Lower lobe of right lung (tissue), 2 donors: Measurements from ENCODE around the gene DMP1. TPM values are rescaled to one million over a fixed set of nuclear protein-coding genes. Genes with fewer than 3 reads are reported as not detected.

ENCODE experiments used
- ATAC-seq, 2 donors: fragments of 200-7000 bp; cut with Tn5 transposase; one replicate each; pipeline ENCODE4 v1.9.1; 2020 to 2022; ENCODE audit warnings: mild to moderate bottlenecking in 2 of 2, moderate library complexity in 2 of 2
- DNase-seq: peaks from one replicate; pipeline ENCODE4 v3.0.0-alpha.2; 2020
- H3K27ac ChIP-seq: fragments of 200-600 bp; one replicate; pipeline ENCODE4 v1.8.0; 2022
- H3K27me3 ChIP-seq: fragments of 200-600 bp; one replicate; pipeline ENCODE4 v1.8.0; 2022; ENCODE audit warnings: low read depth
- H3K36me3 ChIP-seq: fragments of 200-600 bp; one replicate; pipeline ENCODE4 v1.8.0; 2022; ENCODE audit warnings: mild to moderate bottlenecking
- H3K4me1 ChIP-seq: fragments of 200-600 bp; one replicate; pipeline ENCODE4 v1.8.0; 2022
- H3K4me3 ChIP-seq: fragments of 200-600 bp; one replicate; pipeline ENCODE4 v1.8.0; 2022; ENCODE audit warnings: mild to moderate bottlenecking
- H3K9me3 ChIP-seq: fragments of 200-600 bp; one replicate; pipeline ENCODE4 v1.8.0; 2022
- intact Hi-C: fragments of 100-400 bp; cut with DNase I; formaldehyde crosslinking; loops from one replicate; pipeline ENCODE4 v1.11.0; 2022
- long read RNA-seq: library from polyadenylated mRNA; unstranded; transcript quantifications from one replicate; pipeline ENCODE4 v2.0.0, GENCODE V29; 2021
- total RNA-seq: library from RNA; stranded (reverse); fragmentation: NEBNext Ultra II Directional; extraction: Animal tissue kit (Norgen Biotek cat#: 25700); gene quantifications from one replicate; pipeline ENCODE4 v1.2.1, GENCODE V29; 2021
- TF ChIP-seq, protein P1 (sequence below): fragments of 200-600 bp; IDR thresholded peaks from one replicate; pipeline ENCODE4 v1.8.0; 2022; ENCODE audit warnings: antibody characterized with exemption, mild to moderate bottlenecking
- donor health status: DM: no; HTN: yes; CAD: no; lungs with severe emphysema.

Gene DMP1, protein sequence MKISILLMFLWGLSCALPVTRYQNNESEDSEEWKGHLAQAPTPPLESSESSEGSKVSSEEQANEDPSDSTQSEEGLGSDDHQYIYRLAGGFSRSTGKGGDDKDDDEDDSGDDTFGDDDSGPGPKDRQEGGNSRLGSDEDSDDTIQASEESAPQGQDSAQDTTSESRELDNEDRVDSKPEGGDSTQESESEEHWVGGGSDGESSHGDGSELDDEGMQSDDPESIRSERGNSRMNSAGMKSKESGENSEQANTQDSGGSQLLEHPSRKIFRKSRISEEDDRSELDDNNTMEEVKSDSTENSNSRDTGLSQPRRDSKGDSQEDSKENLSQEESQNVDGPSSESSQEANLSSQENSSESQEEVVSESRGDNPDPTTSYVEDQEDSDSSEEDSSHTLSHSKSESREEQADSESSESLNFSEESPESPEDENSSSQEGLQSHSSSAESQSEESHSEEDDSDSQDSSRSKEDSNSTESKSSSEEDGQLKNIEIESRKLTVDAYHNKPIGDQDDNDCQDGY
- total RNA-seq, result not detected
- long read RNA-seq, result 0 reads

- TF ChIP-seq, protein P1, sequence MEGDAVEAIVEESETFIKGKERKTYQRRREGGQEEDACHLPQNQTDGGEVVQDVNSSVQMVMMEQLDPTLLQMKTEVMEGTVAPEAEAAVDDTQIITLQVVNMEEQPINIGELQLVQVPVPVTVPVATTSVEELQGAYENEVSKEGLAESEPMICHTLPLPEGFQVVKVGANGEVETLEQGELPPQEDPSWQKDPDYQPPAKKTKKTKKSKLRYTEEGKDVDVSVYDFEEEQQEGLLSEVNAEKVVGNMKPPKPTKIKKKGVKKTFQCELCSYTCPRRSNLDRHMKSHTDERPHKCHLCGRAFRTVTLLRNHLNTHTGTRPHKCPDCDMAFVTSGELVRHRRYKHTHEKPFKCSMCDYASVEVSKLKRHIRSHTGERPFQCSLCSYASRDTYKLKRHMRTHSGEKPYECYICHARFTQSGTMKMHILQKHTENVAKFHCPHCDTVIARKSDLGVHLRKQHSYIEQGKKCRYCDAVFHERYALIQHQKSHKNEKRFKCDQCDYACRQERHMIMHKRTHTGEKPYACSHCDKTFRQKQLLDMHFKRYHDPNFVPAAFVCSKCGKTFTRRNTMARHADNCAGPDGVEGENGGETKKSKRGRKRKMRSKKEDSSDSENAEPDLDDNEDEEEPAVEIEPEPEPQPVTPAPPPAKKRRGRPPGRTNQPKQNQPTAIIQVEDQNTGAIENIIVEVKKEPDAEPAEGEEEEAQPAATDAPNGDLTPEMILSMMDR, result no peak
- no peak for ATAC-seq
- Histone ChIP-seq H3K9me3 (no peaks in the 10 kb centered on the region), H3K4me3 (no peak within 1 kb of the TSS), H3K36me3 (no peaks in the 10 kb centered on the region), H3K27me3 (no peaks in the 10 kb centered on the region), H3K4me1 (no peaks in the 10 kb centered on the region), H3K27ac (no peak within 1 kb of the TSS)
- no peak for DNase-seq
- intact Hi-C loops, result no loop called here
Observed at GRCh38 chr4:87649980-87650379, at the start of gene DMP1. Gene DMP1, plus strand, starts transcription at chr4:87650280. Its CDS starts 6,213 bp downstream, at chr4:87656493.

GRCh38 chr4:87601361-87601760 lies 48.7 kb upstream of the DMP1 start:
- TF ChIP-seq, protein P1, result no peak
- Histone ChIP-seq H3K27me3 (no peaks in the 10 kb centered on the region), H3K36me3 (no peaks in the 10 kb centered on the region), H3K27ac (no peak overlapping the region), H3K4me3 (no peak overlapping the region), H3K4me1 (no peaks in the 10 kb centered on the region), H3K9me3 (no peaks in the 10 kb centered on the region)
- intact Hi-C loops, result no loop called here
- ATAC-seq (no peak), DNase-seq (no peak)

GRCh38 chr4:87608229-87608628 lies 41.9 kb upstream of the DMP1 start, which contains the start of gene DSPP:
Gene DSPP, plus strand, starts transcription at chr4:87608529. Its CDS starts 2,380 bp downstream, at chr4:87610909.
- DNase-seq (no peak), ATAC-seq (no peak)
- intact Hi-C loops, result no loop called here
- no peaks in the 10 kb centered on the region for H3K9me3 ChIP-seq
- no peaks in the 10 kb centered on the region for H3K4me1 ChIP-seq
- H3K27me3 ChIP-seq, result peaks cover 5% of the 10 kb centered on the region
- no peak within 1 kb of the TSS for H3K4me3 ChIP-seq
- no peaks in the 10 kb centered on the region for H3K36me3 ChIP-seq
- H3K27ac ChIP-seq, result no peak within 1 kb of the TSS
- TF ChIP-seq, protein P1, result no peak

- DNase-seq (no peak), ATAC-seq (no peak)
- Histone ChIP-seq H3K36me3 (no peaks in the 10 kb centered on the region), H3K27me3 (peaks cover 5% of the 10 kb centered on the region), H3K4me1 (no peaks in the 10 kb centered on the region), H3K9me3 (no peaks in the 10 kb centered on the region), H3K27ac (no peak overlapping the region), H3K4me3 (no peak overlapping the region)
- TF ChIP-seq, protein P1, result no peak
- intact Hi-C loops, result no loop called here
Observed at GRCh38 chr4:87614292-87614890, 35.7 kb upstream of the DMP1 start.

DNA sequence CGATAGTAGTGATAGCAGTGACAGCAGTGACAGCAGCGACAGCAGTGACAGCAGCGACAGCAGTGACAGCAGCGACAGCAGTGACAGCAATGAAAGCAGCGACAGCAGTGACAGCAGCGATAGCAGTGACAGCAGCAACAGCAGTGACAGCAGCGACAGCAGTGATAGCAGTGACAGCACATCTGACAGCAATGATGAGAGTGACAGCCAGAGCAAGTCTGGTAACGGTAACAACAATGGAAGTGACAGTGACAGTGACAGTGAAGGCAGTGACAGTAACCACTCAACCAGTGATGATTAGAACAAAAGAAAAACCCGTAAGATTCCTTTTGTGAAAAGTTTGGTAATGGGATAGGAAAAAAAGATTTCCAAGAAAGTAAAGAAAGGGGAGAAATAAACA lies 33.8 kb upstream of the DMP1 start:
- Histone ChIP-seq H3K36me3 (no peaks in the 10 kb centered on the region), H3K27ac (no peak overlapping the region), H3K4me1 (no peaks in the 10 kb centered on the region), H3K27me3 (peaks cover 5% of the 10 kb centered on the region), H3K9me3 (no peaks in the 10 kb centered on the region), H3K4me3 (no peak overlapping the region)
- TF ChIP-seq, protein P1, result no peak
- ATAC-seq (no peak), DNase-seq (no peak)
- intact Hi-C loops, result no loop called here
